ENCODE data around the gene XKR3. TPM values are rescaled to one million over a fixed set of nuclear protein-coding genes. Genes with fewer than 3 reads are reported as not detected.
"Not testable (repeated sequence)": the region's sequence is repeated elsewhere in the genome, so short reads cannot be mapped to it uniquely, and the experiment has no call there.

XKR3 gene
- polyA plus RNA-seq, 3 donors, result 0.07 TPM; not detected in 2

DNA sequence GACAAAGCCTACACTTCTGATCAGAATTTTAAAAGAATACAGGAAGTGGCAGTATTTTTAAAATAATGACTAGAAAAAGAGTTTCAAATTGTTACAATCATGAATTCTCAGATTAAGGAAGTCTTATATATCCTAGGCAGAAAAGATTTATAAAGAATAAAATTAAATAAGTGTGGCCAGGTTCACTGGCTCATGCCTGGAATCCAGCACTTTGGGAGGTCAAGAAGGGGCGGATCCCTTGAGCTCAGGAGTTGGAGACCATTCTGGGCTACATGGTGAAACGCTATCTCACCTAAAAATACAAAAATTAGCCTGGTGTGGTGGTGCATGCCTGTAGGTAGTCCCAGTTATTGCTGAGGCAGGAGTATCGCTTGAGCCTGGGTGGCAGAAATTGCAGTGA lies 24.1 kb downstream of the XKR3 start:
- no peak overlapping the region for H3K4me2 ChIP-seq (replicated peaks; ENCODE audit: extremely low read depth, low read length, poor library complexity, severe bottlenecking)
- H3K9me3 Mint-ChIP-seq, result peaks cover 0 to 1% (median 0%) of the 10 kb centered on the region in 7 donors
- no peaks in the 10 kb centered on the region for H3K27me3 ChIP-seq (ENCODE audit: control insufficient read depth in 2 of 2, insufficient read depth in 2 of 2, low read length in 2 of 2)
- H3K36me3 Mint-ChIP-seq, result no peaks in the 10 kb centered on the region
- intact Hi-C loops (cut with micrococcal nuclease), result no loop called here
- H3K27ac ChIP-seq (ENCODE audit: low read depth in 1 of 2, low read length in 2 of 2), result no peak overlapping the region
- H3K4me1 Mint-ChIP-seq, result peaks cover 1% of the 10 kb centered on the region
- no peak overlapping the region for H3K4me3 Mint-ChIP-seq
- H3K4me1 ChIP-seq (ENCODE audit: control insufficient read depth in 1 of 2, insufficient read depth in 2 of 2, low read length in 2 of 2), result no peaks in the 10 kb centered on the region
- no peak overlapping the region for H3K27ac Mint-ChIP-seq
- peaks cover 0 to 4% (median 2%) of the 10 kb centered on the region in 3 donors for H3K27me3 Mint-ChIP-seq (ENCODE audit: low read depth in 3 of 3)
- no peaks in the 10 kb centered on the region for H4K20me1 ChIP-seq (ENCODE audit: insufficient read depth, low read length)
- TF ChIP-seq, protein P1, sequence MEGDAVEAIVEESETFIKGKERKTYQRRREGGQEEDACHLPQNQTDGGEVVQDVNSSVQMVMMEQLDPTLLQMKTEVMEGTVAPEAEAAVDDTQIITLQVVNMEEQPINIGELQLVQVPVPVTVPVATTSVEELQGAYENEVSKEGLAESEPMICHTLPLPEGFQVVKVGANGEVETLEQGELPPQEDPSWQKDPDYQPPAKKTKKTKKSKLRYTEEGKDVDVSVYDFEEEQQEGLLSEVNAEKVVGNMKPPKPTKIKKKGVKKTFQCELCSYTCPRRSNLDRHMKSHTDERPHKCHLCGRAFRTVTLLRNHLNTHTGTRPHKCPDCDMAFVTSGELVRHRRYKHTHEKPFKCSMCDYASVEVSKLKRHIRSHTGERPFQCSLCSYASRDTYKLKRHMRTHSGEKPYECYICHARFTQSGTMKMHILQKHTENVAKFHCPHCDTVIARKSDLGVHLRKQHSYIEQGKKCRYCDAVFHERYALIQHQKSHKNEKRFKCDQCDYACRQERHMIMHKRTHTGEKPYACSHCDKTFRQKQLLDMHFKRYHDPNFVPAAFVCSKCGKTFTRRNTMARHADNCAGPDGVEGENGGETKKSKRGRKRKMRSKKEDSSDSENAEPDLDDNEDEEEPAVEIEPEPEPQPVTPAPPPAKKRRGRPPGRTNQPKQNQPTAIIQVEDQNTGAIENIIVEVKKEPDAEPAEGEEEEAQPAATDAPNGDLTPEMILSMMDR (IDR thresholded peaks at IDR 0.05), result no peak
- no peak for DNase-seq
- no peaks in the 10 kb centered on the region for H3K79me2 ChIP-seq (ENCODE audit: insufficient read depth, low read length)
- H3K9ac ChIP-seq (ENCODE audit: insufficient read depth, low read length, poor library complexity, severe bottlenecking), result no peak overlapping the region
- no peaks in the 10 kb centered on the region for H3K9me3 ChIP-seq (replicated peaks in 1 of 2; ENCODE audit: control insufficient read depth in 1 of 2, insufficient read depth in 1 of 2, low read length in 2 of 2)
- no CpG with 5 or more reads among the region's 3 CpGs for WGBS (ENCODE audit: insufficient coverage)
- no peak overlapping the region for H2AFZ ChIP-seq (ENCODE audit: insufficient read depth, low read depth, low read length, poor library complexity, severe bottlenecking)
- no peaks in the 10 kb centered on the region for H3K36me3 ChIP-seq (replicated peaks in 1 of 2; ENCODE audit: control insufficient read depth in 1 of 2, insufficient read depth in 2 of 2, low read length in 2 of 2)
- no peak overlapping the region for H3K4me3 ChIP-seq (replicated peaks in 1 of 3; ENCODE audit: low read depth in 2 of 3, low read length in 3 of 3)

DNA sequence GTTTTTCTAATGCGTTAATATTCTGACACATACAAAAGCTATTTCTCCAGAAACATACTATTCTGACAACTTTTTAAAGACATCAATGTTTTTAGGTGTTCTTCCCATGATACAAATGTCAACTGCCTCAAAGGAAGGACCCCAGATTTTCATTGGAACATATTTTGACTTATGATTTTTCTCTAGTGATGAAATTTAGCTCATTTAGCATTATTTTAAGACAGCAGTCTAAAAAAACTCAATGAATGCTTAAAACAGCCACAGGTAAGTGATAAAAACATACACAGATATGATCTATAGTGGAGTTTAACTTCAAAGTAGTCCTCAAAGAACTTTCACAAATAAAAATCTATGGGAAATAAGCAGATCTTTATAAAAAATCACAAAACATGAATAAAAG lies 24.9 kb downstream of the XKR3 start:
- H3K9me3 Mint-ChIP-seq, result peaks cover 0 to 1% (median 0%) of the 10 kb centered on the region in 7 donors
- TF ChIP-seq, protein P1 (IDR thresholded peaks at IDR 0.05), result no peak
- DNase-seq, result no peak
- H3K4me3 ChIP-seq (replicated peaks in 1 of 3; ENCODE audit: low read depth in 2 of 3, low read length in 3 of 3), result no peak overlapping the region
- no peak overlapping the region for H3K4me3 Mint-ChIP-seq
- H3K4me1 Mint-ChIP-seq, result no peaks in the 10 kb centered on the region
- H3K4me1 ChIP-seq (ENCODE audit: control insufficient read depth in 1 of 2, insufficient read depth in 2 of 2, low read length in 2 of 2), result no peaks in the 10 kb centered on the region
- intact Hi-C loops (cut with micrococcal nuclease), result no loop called here
- H3K4me2 ChIP-seq (replicated peaks; ENCODE audit: extremely low read depth, low read length, poor library complexity, severe bottlenecking), result no peak overlapping the region
- H3K27ac ChIP-seq (ENCODE audit: low read depth in 1 of 2, low read length in 2 of 2), result no peak overlapping the region
- H3K9me3 ChIP-seq (replicated peaks in 1 of 2; ENCODE audit: control insufficient read depth in 1 of 2, insufficient read depth in 1 of 2, low read length in 2 of 2), result no peaks in the 10 kb centered on the region
- H2AFZ ChIP-seq (ENCODE audit: insufficient read depth, low read depth, low read length, poor library complexity, severe bottlenecking), result no peak overlapping the region
- H3K36me3 ChIP-seq (replicated peaks in 1 of 2; ENCODE audit: control insufficient read depth in 1 of 2, insufficient read depth in 2 of 2, low read length in 2 of 2), result no peaks in the 10 kb centered on the region
- no CpG with 5 or more reads among the region's 1 CpG for WGBS (ENCODE audit: insufficient coverage)
- H3K27ac Mint-ChIP-seq, result no peak overlapping the region
- peaks cover 0 to 4% (median 2%) of the 10 kb centered on the region in 3 donors for H3K27me3 Mint-ChIP-seq (ENCODE audit: low read depth in 3 of 3)
- H4K20me1 ChIP-seq (ENCODE audit: insufficient read depth, low read length), result no peaks in the 10 kb centered on the region
- H3K9ac ChIP-seq (ENCODE audit: insufficient read depth, low read length, poor library complexity, severe bottlenecking), result no peak overlapping the region
- no peaks in the 10 kb centered on the region for H3K79me2 ChIP-seq (ENCODE audit: insufficient read depth, low read length)
- no peaks in the 10 kb centered on the region for H3K36me3 Mint-ChIP-seq
- H3K27me3 ChIP-seq (ENCODE audit: control insufficient read depth in 2 of 2, insufficient read depth in 2 of 2, low read length in 2 of 2), result no peaks in the 10 kb centered on the region

DNA sequence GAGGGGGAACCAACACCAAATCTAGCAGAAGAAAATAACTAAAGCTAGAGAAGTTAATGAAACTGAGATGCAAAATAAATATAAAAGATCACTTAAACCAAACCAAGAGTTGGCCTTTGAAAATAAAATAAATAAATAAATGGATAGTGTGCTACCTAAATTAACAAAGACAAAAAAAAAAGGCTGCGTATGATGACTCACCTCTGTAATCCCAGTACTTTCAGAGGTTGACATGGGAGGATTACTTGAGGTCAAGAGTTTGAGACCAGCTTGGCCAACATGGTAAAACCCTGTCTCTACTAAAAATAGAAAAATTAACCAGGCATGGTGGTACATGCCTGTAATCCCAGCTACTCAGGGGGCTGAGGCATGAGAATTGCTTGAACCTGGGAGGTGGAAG lies 29.7 kb downstream of the XKR3 start:
- H4K20me1 ChIP-seq (ENCODE audit: insufficient read depth, low read length); H3K9me3 ChIP-seq (replicated peaks in 1 of 2; ENCODE audit: control insufficient read depth in 1 of 2, insufficient read depth in 1 of 2, low read length in 2 of 2); H3K4me1 Mint-ChIP-seq; H3K4me1 ChIP-seq (ENCODE audit: control insufficient read depth in 1 of 2, insufficient read depth in 2 of 2, low read length in 2 of 2); H3K9me3 Mint-ChIP-seq; H3K4me2 ChIP-seq (replicated peaks; ENCODE audit: extremely low read depth, low read length, poor library complexity, severe bottlenecking); H3K4me3 Mint-ChIP-seq; H3K27me3 Mint-ChIP-seq (ENCODE audit: low read depth in 3 of 3); H3K27ac ChIP-seq (ENCODE audit: low read depth in 1 of 2, low read length in 2 of 2); H3K4me3 ChIP-seq (replicated peaks in 1 of 3; ENCODE audit: low read depth in 2 of 3, low read length in 3 of 3); H3K36me3 Mint-ChIP-seq; H3K27me3 ChIP-seq (ENCODE audit: control insufficient read depth in 2 of 2, insufficient read depth in 2 of 2, low read length in 2 of 2); DNase-seq; H2AFZ ChIP-seq (ENCODE audit: insufficient read depth, low read depth, low read length, poor library complexity, severe bottlenecking); H3K9ac ChIP-seq (ENCODE audit: insufficient read depth, low read length, poor library complexity, severe bottlenecking); H3K27ac Mint-ChIP-seq; H3K79me2 ChIP-seq (ENCODE audit: insufficient read depth, low read length); intact Hi-C loops (cut with micrococcal nuclease); H3K36me3 ChIP-seq (replicated peaks in 1 of 2; ENCODE audit: control insufficient read depth in 1 of 2, insufficient read depth in 2 of 2, low read length in 2 of 2): not testable (repeated sequence)
- WGBS (ENCODE audit: insufficient coverage), result no CpG with 5 or more reads among the region's 1 CpG
